Measurements from ENCODE around the gene JAK2.

DNA sequence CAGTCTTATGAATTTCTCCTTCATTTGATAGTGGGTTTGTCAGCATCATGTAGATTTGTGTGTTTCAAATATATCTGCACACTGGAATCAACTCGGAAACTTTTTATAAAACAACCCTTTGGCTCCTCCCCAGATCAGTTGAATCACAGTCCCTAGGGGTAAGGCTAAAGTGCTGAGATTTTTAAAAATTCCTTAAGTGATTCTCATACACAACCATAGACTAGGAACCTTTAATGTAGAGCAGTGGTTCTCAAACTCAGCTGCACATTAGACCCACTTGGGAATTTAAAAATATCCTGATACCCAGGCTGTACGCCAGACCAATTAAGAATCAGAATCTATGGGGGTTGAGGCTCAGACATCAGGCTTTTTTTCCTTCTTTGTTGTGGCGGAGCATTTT is 17.5 kb upstream of the JAK2 start:
- TF ChIP-seq, protein P1, sequence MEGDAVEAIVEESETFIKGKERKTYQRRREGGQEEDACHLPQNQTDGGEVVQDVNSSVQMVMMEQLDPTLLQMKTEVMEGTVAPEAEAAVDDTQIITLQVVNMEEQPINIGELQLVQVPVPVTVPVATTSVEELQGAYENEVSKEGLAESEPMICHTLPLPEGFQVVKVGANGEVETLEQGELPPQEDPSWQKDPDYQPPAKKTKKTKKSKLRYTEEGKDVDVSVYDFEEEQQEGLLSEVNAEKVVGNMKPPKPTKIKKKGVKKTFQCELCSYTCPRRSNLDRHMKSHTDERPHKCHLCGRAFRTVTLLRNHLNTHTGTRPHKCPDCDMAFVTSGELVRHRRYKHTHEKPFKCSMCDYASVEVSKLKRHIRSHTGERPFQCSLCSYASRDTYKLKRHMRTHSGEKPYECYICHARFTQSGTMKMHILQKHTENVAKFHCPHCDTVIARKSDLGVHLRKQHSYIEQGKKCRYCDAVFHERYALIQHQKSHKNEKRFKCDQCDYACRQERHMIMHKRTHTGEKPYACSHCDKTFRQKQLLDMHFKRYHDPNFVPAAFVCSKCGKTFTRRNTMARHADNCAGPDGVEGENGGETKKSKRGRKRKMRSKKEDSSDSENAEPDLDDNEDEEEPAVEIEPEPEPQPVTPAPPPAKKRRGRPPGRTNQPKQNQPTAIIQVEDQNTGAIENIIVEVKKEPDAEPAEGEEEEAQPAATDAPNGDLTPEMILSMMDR (IDR thresholded peaks at IDR 0.05; ENCODE audit: poor library complexity), result no peak
- TF ChIP-seq EZH2phosphoT487 (IDR thresholded peaks at IDR 0.05; ENCODE audit: low read depth, severe bottlenecking, unreplicated experiment), result no peak
